Nephron (organoid): ENCODE data around the gene POU3F4.
A peak's percentile ranks its signal among the peaks of the same experiment; 100 is the strongest.

Source experiments
- H3K27ac Mint-ChIP-seq, 3 experiments: 2 replicates each; pipeline ENCODE4 v1.8.0; 2020; ENCODE audit warnings: mixed read lengths in 3 of 3, mild to moderate bottlenecking in 2 of 3, moderate library complexity in 1 of 3
- H3K27me3 Mint-ChIP-seq: 2 replicates; pipeline ENCODE4 v1.8.0; 2021; ENCODE audit warnings: low read depth, mild to moderate bottlenecking, moderate library complexity, mixed read lengths
- H3K36me3 Mint-ChIP-seq: 2 replicates; pipeline ENCODE4 v1.8.0; 2020; ENCODE audit warnings: low read depth, mixed read lengths
- H3K4me1 Mint-ChIP-seq: 2 replicates; pipeline ENCODE4 v1.8.0; 2020; ENCODE audit warnings: mixed read lengths
- H3K4me3 Mint-ChIP-seq, 3 experiments: 2 replicates each; pipeline ENCODE4 v1.8.0; 2020; ENCODE audit warnings: mild to moderate bottlenecking in 3 of 3, mixed read lengths in 3 of 3, moderate library complexity in 2 of 3
- H3K9me3 Mint-ChIP-seq: 2 replicates; pipeline ENCODE4 v1.8.0; 2020; ENCODE audit warnings: mixed read lengths
- TF ChIP-seq, protein P1 (sequence below), 3 experiments: fragments of 200-600 bp; sonication (generic); IDR thresholded peaks; one replicate each; pipeline ENCODE4 v1.5.0; 2021; ENCODE audit warnings: antibody characterized with exemption in 3 of 3; ENCODE audit not compliant: unreplicated experiment in 3 of 3

Gene POU3F4

DNA sequence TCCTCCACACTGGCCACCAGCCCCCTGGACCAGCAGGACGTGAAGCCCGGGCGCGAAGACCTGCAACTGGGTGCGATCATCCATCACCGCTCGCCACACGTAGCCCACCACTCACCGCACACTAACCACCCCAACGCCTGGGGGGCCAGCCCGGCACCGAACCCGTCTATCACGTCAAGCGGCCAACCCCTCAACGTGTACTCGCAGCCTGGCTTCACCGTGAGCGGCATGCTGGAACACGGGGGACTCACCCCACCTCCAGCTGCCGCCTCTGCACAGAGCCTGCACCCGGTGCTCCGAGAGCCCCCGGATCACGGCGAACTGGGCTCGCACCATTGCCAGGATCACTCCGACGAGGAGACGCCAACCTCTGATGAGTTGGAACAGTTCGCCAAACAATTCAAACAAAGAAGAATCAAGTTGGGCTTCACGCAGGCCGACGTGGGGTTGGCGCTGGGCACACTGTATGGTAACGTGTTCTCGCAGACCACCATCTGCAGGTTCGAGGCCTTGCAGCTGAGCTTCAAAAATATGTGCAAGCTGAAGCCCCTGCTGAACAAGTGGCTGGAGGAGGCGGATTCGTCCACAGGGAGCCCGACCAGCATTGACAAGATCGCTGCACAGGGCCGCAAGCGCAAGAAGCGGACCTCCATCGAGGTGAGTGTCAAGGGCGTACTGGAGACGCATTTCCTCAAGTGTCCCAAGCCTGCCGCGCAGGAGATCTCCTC lies 600 bp downstream of the POU3F4 start:
- Mint-ChIP-seq H3K36me3 (no peaks in the 10 kb centered on the region), H3K4me3 (peak overlapping the region; percentile 49 to 71 (median 54)), H3K27me3 (peaks cover 95% of the 10 kb centered on the region), H3K9me3 (peaks cover 13% of the 10 kb centered on the region), H3K4me1 (peaks cover 3% of the 10 kb centered on the region), H3K27ac (no peak overlapping the region)
- TF ChIP-seq, protein P1, sequence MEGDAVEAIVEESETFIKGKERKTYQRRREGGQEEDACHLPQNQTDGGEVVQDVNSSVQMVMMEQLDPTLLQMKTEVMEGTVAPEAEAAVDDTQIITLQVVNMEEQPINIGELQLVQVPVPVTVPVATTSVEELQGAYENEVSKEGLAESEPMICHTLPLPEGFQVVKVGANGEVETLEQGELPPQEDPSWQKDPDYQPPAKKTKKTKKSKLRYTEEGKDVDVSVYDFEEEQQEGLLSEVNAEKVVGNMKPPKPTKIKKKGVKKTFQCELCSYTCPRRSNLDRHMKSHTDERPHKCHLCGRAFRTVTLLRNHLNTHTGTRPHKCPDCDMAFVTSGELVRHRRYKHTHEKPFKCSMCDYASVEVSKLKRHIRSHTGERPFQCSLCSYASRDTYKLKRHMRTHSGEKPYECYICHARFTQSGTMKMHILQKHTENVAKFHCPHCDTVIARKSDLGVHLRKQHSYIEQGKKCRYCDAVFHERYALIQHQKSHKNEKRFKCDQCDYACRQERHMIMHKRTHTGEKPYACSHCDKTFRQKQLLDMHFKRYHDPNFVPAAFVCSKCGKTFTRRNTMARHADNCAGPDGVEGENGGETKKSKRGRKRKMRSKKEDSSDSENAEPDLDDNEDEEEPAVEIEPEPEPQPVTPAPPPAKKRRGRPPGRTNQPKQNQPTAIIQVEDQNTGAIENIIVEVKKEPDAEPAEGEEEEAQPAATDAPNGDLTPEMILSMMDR (IDR thresholded peaks at IDR 0.05; ENCODE audit: unreplicated experiment in 3 of 3), result no peak

DNA sequence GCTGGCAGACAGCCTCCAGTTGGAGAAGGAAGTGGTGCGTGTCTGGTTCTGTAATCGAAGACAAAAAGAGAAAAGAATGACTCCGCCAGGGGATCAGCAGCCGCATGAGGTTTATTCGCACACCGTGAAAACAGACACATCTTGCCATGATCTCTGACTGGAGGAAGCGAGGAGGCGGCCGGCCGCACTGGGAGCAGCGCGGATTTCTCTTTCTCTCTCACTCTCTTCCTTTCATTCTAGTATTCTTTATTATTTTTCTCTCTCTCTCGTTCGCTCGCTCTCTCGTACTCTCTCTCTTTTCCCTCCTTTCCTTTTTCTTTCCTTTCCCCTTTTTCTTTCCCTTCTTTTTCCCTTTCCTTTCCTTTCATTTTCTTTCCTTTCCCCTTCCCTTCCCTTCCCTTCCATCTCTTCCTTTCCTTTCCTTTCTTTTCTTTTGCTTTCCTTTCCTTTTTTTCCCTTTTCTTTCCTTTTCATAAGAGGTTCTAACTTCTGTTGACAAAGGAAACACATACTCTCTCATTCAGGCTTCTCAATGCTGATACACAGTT lies 1.2 kb downstream of the POU3F4 start:
- TF ChIP-seq, protein P1 (IDR thresholded peaks at IDR 0.05; ENCODE audit: unreplicated experiment in 3 of 3), result no peak
- Mint-ChIP-seq H3K36me3 (no peaks in the 10 kb centered on the region), H3K4me3 (peak overlapping the region; percentile 49 to 71 (median 54)), H3K27ac (no peak overlapping the region), H3K4me1 (peaks cover 3% of the 10 kb centered on the region), H3K9me3 (peaks cover 13% of the 10 kb centered on the region), H3K27me3 (peaks cover 95% of the 10 kb centered on the region)

DNA sequence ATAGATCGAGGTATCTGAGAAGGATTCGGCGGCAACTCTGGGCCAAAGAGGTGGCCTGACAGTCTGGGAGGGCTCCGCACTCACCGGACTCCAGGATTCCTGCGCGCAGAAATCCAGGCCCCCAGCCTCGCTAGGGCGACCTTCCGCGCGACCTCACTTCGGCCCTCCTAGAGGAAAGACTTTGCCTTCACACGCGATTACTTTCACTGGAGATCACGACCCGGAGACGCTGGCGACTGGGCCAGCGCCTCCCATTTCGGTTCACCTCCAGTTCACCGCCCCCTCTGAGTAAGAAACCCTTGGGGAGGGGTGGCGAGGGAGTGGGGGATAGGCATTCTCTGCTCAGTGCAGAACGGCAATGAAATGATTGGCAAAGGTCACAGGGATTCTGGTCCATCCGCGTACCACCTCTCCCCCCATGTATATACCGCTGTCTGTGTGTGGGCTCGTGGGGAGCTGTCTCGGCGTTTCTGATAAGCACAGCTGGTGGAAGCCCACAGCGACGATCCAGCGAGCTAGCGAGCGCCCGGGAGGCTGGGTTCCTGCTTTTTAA lies 2.5 kb downstream of the POU3F4 start:
- H3K4me3 Mint-ChIP-seq, result peak overlapping the region; percentile 46 to 69 (median 61)
- peaks cover 13% of the 10 kb centered on the region for H3K9me3 Mint-ChIP-seq
- peaks cover 3% of the 10 kb centered on the region for H3K4me1 Mint-ChIP-seq
- TF ChIP-seq, protein P1 (IDR thresholded peaks at IDR 0.05; ENCODE audit: unreplicated experiment in 3 of 3), result no peak
- no peaks in the 10 kb centered on the region for H3K36me3 Mint-ChIP-seq
- H3K27me3 Mint-ChIP-seq, result peaks cover 95% of the 10 kb centered on the region
- no peak overlapping the region for H3K27ac Mint-ChIP-seq

DNA sequence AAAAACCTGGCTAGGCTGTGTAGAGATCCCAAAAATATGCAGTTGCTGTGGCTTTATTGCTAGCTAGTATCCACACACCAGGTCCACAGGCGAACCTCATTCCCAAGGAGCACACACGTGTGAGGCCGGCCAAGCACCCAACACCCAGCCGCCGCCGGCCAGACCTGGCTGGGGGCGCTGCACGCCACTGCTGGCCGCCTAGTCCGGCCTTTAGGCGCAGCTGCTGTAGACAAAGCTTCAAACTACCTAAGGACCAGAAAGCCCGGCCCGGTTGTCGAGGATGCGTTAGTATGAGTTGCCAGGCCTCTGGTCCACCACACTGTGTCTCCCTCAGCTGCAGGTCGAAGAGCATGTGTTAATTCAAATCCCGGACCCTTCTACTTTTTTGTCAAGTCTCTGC lies 3.1 kb downstream of the POU3F4 start:
- H3K4me1 Mint-ChIP-seq, result peaks cover 3% of the 10 kb centered on the region
- peaks cover 9% of the 10 kb centered on the region for H3K9me3 Mint-ChIP-seq
- TF ChIP-seq, protein P1 (IDR thresholded peaks at IDR 0.05; ENCODE audit: unreplicated experiment in 3 of 3), result no peak
- H3K27ac Mint-ChIP-seq, result no peak overlapping the region
- H3K36me3 Mint-ChIP-seq, result no peaks in the 10 kb centered on the region
- H3K4me3 Mint-ChIP-seq, result peak overlapping the region; percentile 55 to 69 (median 61)
- peaks cover 93% of the 10 kb centered on the region for H3K27me3 Mint-ChIP-seq

DNA sequence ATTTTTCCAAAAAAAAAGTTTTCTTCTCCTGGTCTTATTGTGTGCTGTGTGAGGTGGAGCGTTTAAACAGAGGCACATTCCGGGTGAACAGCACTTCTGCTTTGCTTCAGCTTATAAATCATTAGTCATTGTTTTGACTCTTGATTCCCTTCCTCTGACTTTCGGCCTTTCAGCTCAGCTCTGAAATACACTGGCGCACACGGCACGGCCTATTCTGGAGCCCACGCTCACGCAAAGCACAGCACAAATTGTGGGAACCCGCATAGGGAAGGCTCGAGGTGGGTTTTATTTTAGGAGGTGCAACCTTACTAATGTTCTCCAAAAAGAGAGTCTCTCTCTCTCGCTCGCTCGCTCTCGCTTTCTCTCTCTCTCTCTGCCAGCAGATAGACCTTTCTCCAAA lies 4.0 kb downstream of the POU3F4 start:
- TF ChIP-seq, protein P1 (IDR thresholded peaks at IDR 0.05; ENCODE audit: unreplicated experiment in 3 of 3), result no peak
- H3K4me1 Mint-ChIP-seq, result peaks cover 3% of the 10 kb centered on the region

More for the DNA sequence above, 4.0 kb downstream of the POU3F4 start:
- peaks cover 91% of the 10 kb centered on the region for H3K27me3 Mint-ChIP-seq
- H3K9me3 Mint-ChIP-seq, result peaks cover 9% of the 10 kb centered on the region
- peak overlapping the region in 1 of 3 experiments; percentile 12 for H3K4me3 Mint-ChIP-seq
- H3K27ac Mint-ChIP-seq, result no peak overlapping the region
- H3K36me3 Mint-ChIP-seq, result no peaks in the 10 kb centered on the region
